Measurements from ENCODE around the gene PCDHGC5.

- TF ChIP-seq POLR2AphosphoS5 (IDR thresholded peaks at IDR 0.05; ENCODE audit: borderline replicate concordance, low read depth, low read length) (no peak), EZH2 (IDR thresholded peaks at IDR 0.05) (no peak)
Measured at GRCh38 chr5:141479776-141480175, 9.1 kb upstream of the PCDHGC5 start.
